DOHH2 (cell line): ENCODE results near the gene TADA2B.

Source experiments
- H3F3A ChIP-seq: fragments of 200-600 bp; sonication (generic), shearing (Covaris generic); 2 replicates; pipeline ENCODE4 v1.6.0; 2016; ENCODE audit warnings: antibody characterized with exemption, mild to moderate bottlenecking; ENCODE audit not compliant: control insufficient read depth, insufficient read depth
- H3K27ac ChIP-seq: fragments of 200-600 bp; sonication (generic); 2 replicates; pipeline ENCODE4 v1.5.1; 2014; ENCODE audit warnings: low read depth, mild to moderate bottlenecking, low read length, moderate library complexity
- H3K27me3 ChIP-seq: fragments of 200-600 bp; sonication (generic); 2 replicates; pipeline ENCODE4 v1.6.1; 2014; ENCODE audit warnings: mild to moderate bottlenecking, low read length, mixed read lengths; ENCODE audit not compliant: control insufficient read depth
- H3K36me3 ChIP-seq: fragments of 200-600 bp; sonication (generic); 2 replicates; pipeline ENCODE4 v1.6.1; 2014; ENCODE audit warnings: mild to moderate bottlenecking, low read length, moderate library complexity, mixed read lengths; ENCODE audit not compliant: control insufficient read depth
- H3K4me1 ChIP-seq: fragments of 200-600 bp; sonication (generic); 2 replicates; pipeline ENCODE4 v1.6.1; 2014; ENCODE audit warnings: mild to moderate bottlenecking, low read length, mixed read lengths; ENCODE audit not compliant: control insufficient read depth
- H3K4me2 ChIP-seq: fragments of 200-600 bp; sonication (generic); 2 replicates; pipeline ENCODE4 v1.6.0; 2014; ENCODE audit warnings: mild to moderate bottlenecking, low read length, moderate library complexity
- H3K4me3 ChIP-seq: fragments of 200-600 bp; sonication (generic); 2 replicates; pipeline ENCODE4 v1.5.1; 2014; ENCODE audit warnings: mild to moderate bottlenecking, low read length, mixed read lengths
- H3K79me2 ChIP-seq: fragments of 200-600 bp; sonication (generic); 2 replicates; pipeline ENCODE4 v1.6.1; 2014; ENCODE audit warnings: mild to moderate bottlenecking, low read length, mixed read lengths; ENCODE audit not compliant: control insufficient read depth
- H3K9me2 ChIP-seq: fragments of 200-600 bp; sonication (generic); replicated peaks from 2 replicates; pipeline ENCODE4 v1.6.1; 2014; ENCODE audit warnings: mild to moderate bottlenecking, low read length, mixed read lengths; ENCODE audit not compliant: control insufficient read depth
- H3K9me3 ChIP-seq: fragments of 200-600 bp; sonication (generic); 2 replicates; pipeline ENCODE4 v1.6.1; 2014; ENCODE audit warnings: antibody characterized with exemption, low read length, mixed read lengths; ENCODE audit not compliant: control insufficient read depth, insufficient read depth
- H4K20me1 ChIP-seq: fragments of 200-600 bp; sonication (generic); 2 replicates; pipeline ENCODE4 v1.6.0; 2014; ENCODE audit warnings: low read depth, mild to moderate bottlenecking, antibody characterized with exemption, low read length, moderate library complexity; ENCODE audit not compliant: control insufficient read depth, insufficient read depth
- EZH2phosphoT487 ChIP-seq: fragments of 200-600 bp; sonication (generic); IDR thresholded peaks from 2 replicates; pipeline ENCODE4 v1.6.1; 2017; ENCODE audit warnings: borderline replicate concordance, mild to moderate bottlenecking, antibody characterized with exemption, low read length, moderate library complexity, mixed read lengths
- TF ChIP-seq, protein P1 (sequence below): fragments of 200-600 bp; sonication (generic); IDR thresholded peaks from one replicate; pipeline ENCODE4 v1.5.1; 2014; ENCODE audit warnings: antibody characterized with exemption, mild to moderate bottlenecking, low read depth, low read length; ENCODE audit not compliant: poor library complexity, severe bottlenecking

TADA2B gene

DNA sequence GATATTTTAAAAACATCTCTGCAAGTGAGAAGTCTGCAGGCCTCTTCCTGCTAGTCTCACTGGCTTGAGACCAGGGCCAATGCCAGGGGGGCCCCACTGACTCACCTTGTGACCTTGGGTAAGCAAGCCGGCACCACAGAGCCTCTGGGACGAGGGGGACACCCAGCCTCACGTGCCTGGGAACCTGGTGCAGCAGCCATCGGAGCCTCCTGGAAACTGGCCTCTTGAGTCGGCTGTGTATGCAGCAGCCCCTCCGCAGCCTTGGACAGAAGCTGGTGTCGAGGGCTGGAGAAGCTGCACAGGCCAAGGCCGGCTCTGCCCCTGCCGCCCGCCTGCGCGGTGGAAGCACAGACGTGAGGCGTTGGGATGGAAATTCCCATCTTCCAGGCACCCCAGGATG, 8.7 kb downstream of the TADA2B start:
- H3K9me2 ChIP-seq: no peaks in the 10 kb centered on the region
- no peak overlapping the region for H3K4me2 ChIP-seq
- no peak overlapping the region for H3K27ac ChIP-seq
- 0 out of 2 replicates have a peak, but pooled peaks cover 7% of the 10 kb centered on the region for H3F3A ChIP-seq
- no peak overlapping the region for H3K4me3 ChIP-seq
- TF ChIP-seq, protein P1, sequence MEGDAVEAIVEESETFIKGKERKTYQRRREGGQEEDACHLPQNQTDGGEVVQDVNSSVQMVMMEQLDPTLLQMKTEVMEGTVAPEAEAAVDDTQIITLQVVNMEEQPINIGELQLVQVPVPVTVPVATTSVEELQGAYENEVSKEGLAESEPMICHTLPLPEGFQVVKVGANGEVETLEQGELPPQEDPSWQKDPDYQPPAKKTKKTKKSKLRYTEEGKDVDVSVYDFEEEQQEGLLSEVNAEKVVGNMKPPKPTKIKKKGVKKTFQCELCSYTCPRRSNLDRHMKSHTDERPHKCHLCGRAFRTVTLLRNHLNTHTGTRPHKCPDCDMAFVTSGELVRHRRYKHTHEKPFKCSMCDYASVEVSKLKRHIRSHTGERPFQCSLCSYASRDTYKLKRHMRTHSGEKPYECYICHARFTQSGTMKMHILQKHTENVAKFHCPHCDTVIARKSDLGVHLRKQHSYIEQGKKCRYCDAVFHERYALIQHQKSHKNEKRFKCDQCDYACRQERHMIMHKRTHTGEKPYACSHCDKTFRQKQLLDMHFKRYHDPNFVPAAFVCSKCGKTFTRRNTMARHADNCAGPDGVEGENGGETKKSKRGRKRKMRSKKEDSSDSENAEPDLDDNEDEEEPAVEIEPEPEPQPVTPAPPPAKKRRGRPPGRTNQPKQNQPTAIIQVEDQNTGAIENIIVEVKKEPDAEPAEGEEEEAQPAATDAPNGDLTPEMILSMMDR: no peak
- no peak for TF ChIP-seq EZH2phosphoT487
- H3K36me3 ChIP-seq: peaks cover 25% of the 10 kb centered on the region; the same call in 1 of the 2 replicates
- H3K79me2 ChIP-seq: peaks cover 59% of the 10 kb centered on the region
- no peaks in the 10 kb centered on the region for H3K4me1 ChIP-seq
- no peaks in the 10 kb centered on the region for H3K27me3 ChIP-seq
- no peaks in the 10 kb centered on the region for H3K9me3 ChIP-seq
- H4K20me1 ChIP-seq: no peaks in the 10 kb centered on the region

DNA sequence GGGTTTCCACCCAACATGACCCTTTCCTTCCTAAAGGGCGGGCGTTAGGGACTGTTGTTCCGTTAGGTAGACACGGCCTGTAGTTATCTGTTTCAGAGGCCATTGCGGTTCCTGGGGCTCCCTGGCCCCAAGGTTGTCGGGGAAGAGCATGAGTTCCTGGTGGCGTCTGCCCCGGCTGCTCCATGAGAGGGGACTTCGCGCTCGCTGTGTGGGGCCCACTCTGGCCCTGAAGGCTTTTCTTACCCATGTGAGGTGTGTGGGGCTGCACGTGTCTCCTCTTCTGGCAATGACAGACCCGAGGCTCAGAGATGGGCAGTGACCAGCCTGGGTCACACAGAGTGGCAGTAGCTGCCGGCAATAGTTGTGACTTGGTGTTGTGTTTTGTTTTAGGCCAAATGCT, 9.1 kb downstream of the TADA2B start:
- no peak overlapping the region for H3K27ac ChIP-seq

DNA sequence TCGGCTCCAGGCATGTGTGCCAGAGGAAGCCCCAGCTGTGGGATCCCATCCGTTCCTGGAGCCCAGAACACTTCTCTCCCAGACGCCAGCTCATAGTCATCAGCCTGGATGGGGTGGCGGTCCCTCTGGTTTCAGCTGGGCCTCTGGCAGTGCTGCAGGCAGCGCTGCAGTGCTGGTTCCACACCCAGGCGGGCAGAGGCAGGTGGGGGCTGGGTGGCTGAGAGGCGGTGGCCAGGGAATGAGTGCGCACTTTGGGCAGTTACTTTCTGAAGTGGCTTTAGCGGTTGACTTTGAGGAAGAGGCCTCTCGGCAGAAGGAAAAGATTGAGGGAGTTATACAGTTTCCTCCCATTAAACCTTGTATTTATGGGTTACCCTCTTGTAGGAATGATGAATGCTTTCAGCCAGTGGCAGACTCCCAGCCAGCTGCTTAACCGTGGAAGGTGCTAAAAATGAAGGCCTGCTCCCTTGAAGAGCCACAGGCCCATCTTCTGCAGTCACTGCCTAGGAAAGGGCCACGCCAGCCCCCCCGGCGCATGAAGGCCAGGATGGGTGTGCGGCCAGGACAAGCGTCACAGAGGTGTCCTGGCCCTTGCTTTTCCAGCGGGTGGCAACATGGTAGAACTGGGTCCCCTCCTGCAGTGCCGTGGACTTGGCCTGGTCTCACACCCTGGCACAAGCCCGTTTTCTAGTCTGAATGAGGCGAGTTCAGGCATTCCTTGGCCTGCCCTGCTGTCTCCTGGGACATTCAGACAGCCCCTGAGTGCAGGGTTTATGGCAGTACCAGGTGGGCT, 9.9 kb downstream of the TADA2B start:
- Histone ChIP-seq H3K4me3 (no peak overlapping the region), H3K9me2 (no peaks in the 10 kb centered on the region), H3K9me3 (no peaks in the 10 kb centered on the region), H3K27ac (no peak overlapping the region), H4K20me1 (no peaks in the 10 kb centered on the region), H3K79me2 (peaks cover 47% of the 10 kb centered on the region), H3K36me3 (peaks cover 27% of the 10 kb centered on the region), H3K4me2 (no peak overlapping the region), H3F3A (0 out of 2 replicates have a peak, but pooled peaks cover 11% of the 10 kb centered on the region), H3K27me3 (no peaks in the 10 kb centered on the region), H3K4me1 (no peaks in the 10 kb centered on the region)
- TF ChIP-seq EZH2phosphoT487: no peak
- TF ChIP-seq, protein P1: no peak

More for the DNA sequence above, 9.1 kb downstream of the TADA2B start:
- H3K4me3 ChIP-seq: no peak overlapping the region
- H3F3A ChIP-seq: 0 out of 2 replicates have a peak, but pooled peaks cover 11% of the 10 kb centered on the region
- H3K27me3 ChIP-seq: no peaks in the 10 kb centered on the region
- H4K20me1 ChIP-seq: no peaks in the 10 kb centered on the region
- TF ChIP-seq, protein P1: no peak
- no peak for TF ChIP-seq EZH2phosphoT487
- H3K4me2 ChIP-seq: no peak overlapping the region
- peaks cover 55% of the 10 kb centered on the region for H3K79me2 ChIP-seq
- H3K4me1 ChIP-seq: no peaks in the 10 kb centered on the region
- no peaks in the 10 kb centered on the region for H3K9me3 ChIP-seq
- no peaks in the 10 kb centered on the region for H3K9me2 ChIP-seq
- H3K36me3 ChIP-seq: peaks cover 25% of the 10 kb centered on the region; the same call in 1 of the 2 replicates
